SK-N-SH treated with all-trans-retinoic acid at 6 μM for 48 hours (cell line): Measurements from ENCODE around the gene LRWD1.

Source experiments
- ATAC-seq: fragments of 200-7000 bp; cut with Tn5 transposase; 3 replicates; pipeline ENCODE4 v1.9.1; 2020; ENCODE audit warnings: mild to moderate bottlenecking, moderate library complexity
- ARNTL ChIP-seq: fragments of 450-650 bp; formaldehyde crosslinking; IDR thresholded peaks from 2 replicates; pipeline ENCODE4 v1.5.0; 2020; ENCODE audit warnings: low read depth, mild to moderate bottlenecking, moderate library complexity, borderline replicate concordance
- BACH2 ChIP-seq: fragments of 250-450 bp; sonication (Bioruptor Pico); IDR thresholded peaks from 2 replicates; pipeline ENCODE4 v1.9.0; 2021; ENCODE audit warnings: mild to moderate bottlenecking, borderline replicate concordance
- CREB5 ChIP-seq: fragments of 250-450 bp; sonication (Bioruptor Pico); IDR thresholded peaks from 2 replicates; pipeline ENCODE4 v1.5.1; 2020; ENCODE audit warnings: low read depth, mild to moderate bottlenecking, moderate library complexity
- CSDC2 ChIP-seq: fragments of 250-450 bp; sonication (Bioruptor Pico); IDR thresholded peaks from 2 replicates; pipeline ENCODE4 v1.5.0; 2020; ENCODE audit warnings: mild to moderate bottlenecking, moderate library complexity
- CSRNP3 ChIP-seq: fragments of 250-450 bp; sonication (Bioruptor Pico); IDR thresholded peaks from 2 replicates; pipeline ENCODE4 v1.5.1; 2021; ENCODE audit warnings: mild to moderate bottlenecking, moderate library complexity
- ESRRG ChIP-seq: fragments of 250-450 bp; sonication (Bioruptor Pico); IDR thresholded peaks from 2 replicates; pipeline ENCODE4 v1.6.1; 2021; ENCODE audit warnings: mild to moderate bottlenecking
- GLIS3 ChIP-seq: fragments of 250-450 bp; sonication (Bioruptor Pico); IDR thresholded peaks from 2 replicates; pipeline ENCODE4 v1.5.0; 2020; ENCODE audit warnings: mild to moderate bottlenecking, moderate library complexity
- ISL1 ChIP-seq: fragments of 250-450 bp; sonication (Bioruptor Pico); IDR thresholded peaks from 2 replicates; pipeline ENCODE4 v2.1.2; 2022; ENCODE audit warnings: mild to moderate bottlenecking, moderate library complexity
- OSR1 ChIP-seq: fragments of 250-450 bp; sonication (Bioruptor Pico); IDR thresholded peaks from 2 replicates; pipeline ENCODE4 v1.8.0; 2022; ENCODE audit warnings: moderate library complexity, mild to moderate bottlenecking, inconsistent platforms
- PATZ1 ChIP-seq: fragments of 250-450 bp; sonication (Bioruptor Pico); IDR thresholded peaks from 2 replicates; pipeline ENCODE4 v1.8.0; 2020; ENCODE audit warnings: mild to moderate bottlenecking, moderate library complexity, borderline replicate concordance
- PPARA ChIP-seq: fragments of 250-450 bp; sonication (Bioruptor Pico); IDR thresholded peaks from 2 replicates; pipeline ENCODE4 v1.5.0; 2020; ENCODE audit warnings: mild to moderate bottlenecking, borderline replicate concordance
- SNAI2 ChIP-seq: fragments of 250-450 bp; sonication (Bioruptor Pico); IDR thresholded peaks from 2 replicates; pipeline ENCODE4 v1.5.0; 2020; ENCODE audit warnings: mild to moderate bottlenecking, moderate library complexity
- TCF4 ChIP-seq: fragments of 250-450 bp; sonication (Bioruptor Pico); IDR thresholded peaks from 2 replicates; pipeline ENCODE4 v1.8.0; 2021; ENCODE audit warnings: mild to moderate bottlenecking, moderate library complexity, borderline replicate concordance
- TOX ChIP-seq: fragments of 250-450 bp; sonication (Bioruptor Pico); IDR thresholded peaks from 2 replicates; pipeline ENCODE4 v1.8.0; 2021; ENCODE audit warnings: mild to moderate bottlenecking, moderate library complexity, borderline replicate concordance
- TSHZ2 ChIP-seq: fragments of 250-450 bp; sonication (Bioruptor Pico); IDR thresholded peaks from 2 replicates; pipeline ENCODE4 v1.5.0; 2020; ENCODE audit warnings: mild to moderate bottlenecking, moderate library complexity
- ZC3H10 ChIP-seq: fragments of 250-450 bp; sonication (Bioruptor Pico); IDR thresholded peaks from 2 replicates; pipeline ENCODE4 v1.5.1; 2021; ENCODE audit warnings: mild to moderate bottlenecking, moderate library complexity
- ZFP3 ChIP-seq: fragments of 250-450 bp; sonication (Bioruptor Pico); IDR thresholded peaks from 2 replicates; pipeline ENCODE4 v1.5.0; 2020; ENCODE audit warnings: mild to moderate bottlenecking, moderate library complexity
- ZFP30 ChIP-seq: fragments of 450-650 bp; formaldehyde crosslinking; IDR thresholded peaks from 2 replicates; pipeline ENCODE4 v1.5.0; 2022; ENCODE audit warnings: mild to moderate bottlenecking, moderate library complexity
- ZNF70 ChIP-seq: fragments of 450-650 bp; formaldehyde crosslinking; IDR thresholded peaks from 2 replicates; pipeline ENCODE4 v1.5.0; 2020; ENCODE audit warnings: mild to moderate bottlenecking, moderate library complexity

The LRWD1 gene

GRCh38 chr7:102469972-102470825 lies 5.4 kb downstream of the LRWD1 start:
- ATAC-seq: no peak
- no peak for TF ChIP-seq ZNF70 (CRISPR knock-in tag)
- TF ChIP-seq ZC3H10 (CRISPR knock-in tag): no peak
- TF ChIP-seq PPARA (CRISPR knock-in tag): no peak
- no peak for TF ChIP-seq GLIS3
- no peak for TF ChIP-seq TSHZ2 (CRISPR knock-in tag)
- TF ChIP-seq OSR1 (CRISPR knock-in tag): no peak
- no peak for TF ChIP-seq ARNTL
- no peak for TF ChIP-seq ZFP3 (CRISPR knock-in tag)
- TF ChIP-seq SNAI2 (CRISPR knock-in tag): no peak
- TF ChIP-seq ESRRG (CRISPR knock-in tag): no peak
- TF ChIP-seq ISL1 (CRISPR knock-in tag): no peak
- no peak for TF ChIP-seq TOX (CRISPR knock-in tag)
- no peak for TF ChIP-seq CSDC2 (CRISPR knock-in tag)
- no peak for TF ChIP-seq ZFP30 (CRISPR knock-in tag)

GRCh38 chr7:102471791-102472125 lies 7.0 kb downstream of the LRWD1 start:
- no peak for TF ChIP-seq CREB5 (CRISPR knock-in tag)
- ATAC-seq: no peak

- ATAC-seq: no peak
- no peak for TF ChIP-seq ZC3H10 (CRISPR knock-in tag)
- no peak for TF ChIP-seq TCF4 (CRISPR knock-in tag)
- TF ChIP-seq BACH2 (CRISPR knock-in tag): no peak
- TF ChIP-seq TSHZ2 (CRISPR knock-in tag): no peak
Measured at GRCh38 chr7:102472126-102473041, 7.6 kb downstream of the LRWD1 start.

GRCh38 chr7:102473271-102473991 lies 8.6 kb downstream of the LRWD1 start:
- ATAC-seq: no peak
- TF ChIP-seq OSR1 (CRISPR knock-in tag): no peak
- no peak for TF ChIP-seq ESRRG (CRISPR knock-in tag)
- no peak for TF ChIP-seq TOX (CRISPR knock-in tag)
- TF ChIP-seq TSHZ2 (CRISPR knock-in tag): no peak
- TF ChIP-seq CSDC2 (CRISPR knock-in tag): no peak
- no peak for TF ChIP-seq CSRNP3 (CRISPR knock-in tag)
- no peak for TF ChIP-seq PATZ1 (CRISPR knock-in tag)
- TF ChIP-seq ZNF70 (CRISPR knock-in tag): no peak
